ENCODE results near the gene NAALADL2. TPM values are rescaled to one million over a fixed set of nuclear protein-coding genes. Genes with fewer than 3 reads are reported as not detected.

NAALADL2 gene
- total and polyA plus RNA-seq, 9 of the 15 experiments (the other 6 are each of a cell fraction or from before 2014, with no cell fraction given), result 0.29 to 1.1 (median 0.79) TPM; not detected in 1

DNA sequence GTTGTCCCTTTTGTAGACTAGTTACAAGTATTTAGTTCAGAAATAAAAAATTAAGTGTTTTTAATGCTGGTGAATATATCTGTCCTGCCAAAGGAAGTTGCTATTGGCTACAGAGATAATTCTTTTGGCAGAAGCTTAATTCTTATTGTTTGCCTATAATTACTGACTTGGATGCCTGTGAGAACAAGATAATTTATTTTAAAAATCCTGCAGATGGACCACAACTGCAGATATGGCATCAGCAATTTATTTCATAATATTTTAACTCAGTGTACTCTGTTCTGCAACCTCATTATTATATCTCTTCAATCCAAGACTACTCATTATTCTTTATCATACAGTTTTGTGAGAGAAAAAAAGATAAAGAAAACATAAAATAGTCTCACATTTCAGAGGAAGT is 789.8 kb downstream of the NAALADL2 start (continued):
- TF ChIP-seq, protein P1, sequence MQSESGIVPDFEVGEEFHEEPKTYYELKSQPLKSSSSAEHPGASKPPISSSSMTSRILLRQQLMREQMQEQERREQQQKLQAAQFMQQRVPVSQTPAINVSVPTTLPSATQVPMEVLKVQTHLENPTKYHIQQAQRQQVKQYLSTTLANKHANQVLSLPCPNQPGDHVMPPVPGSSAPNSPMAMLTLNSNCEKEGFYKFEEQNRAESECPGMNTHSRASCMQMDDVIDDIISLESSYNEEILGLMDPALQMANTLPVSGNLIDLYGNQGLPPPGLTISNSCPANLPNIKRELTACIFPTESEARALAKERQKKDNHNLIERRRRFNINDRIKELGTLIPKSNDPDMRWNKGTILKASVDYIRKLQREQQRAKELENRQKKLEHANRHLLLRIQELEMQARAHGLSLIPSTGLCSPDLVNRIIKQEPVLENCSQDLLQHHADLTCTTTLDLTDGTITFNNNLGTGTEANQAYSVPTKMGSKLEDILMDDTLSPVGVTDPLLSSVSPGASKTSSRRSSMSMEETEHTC (IDR thresholded peaks at IDR 0.05), result no peak
- TF ChIP-seq U2AF1 (optimal IDR thresholded peaks at IDR 0.05; ENCODE audit: low read depth, low read length) (no peak), CHD1 (IDR thresholded peaks at IDR 0.05; ENCODE audit: low read length) (no peak), MCM3 (IDR thresholded peaks at IDR 0.05) (no peak), MXI1 (IDR thresholded peaks at IDR 0.05; ENCODE audit: low read depth, low read length) (no peak)
- TF ChIP-seq, protein P2, sequence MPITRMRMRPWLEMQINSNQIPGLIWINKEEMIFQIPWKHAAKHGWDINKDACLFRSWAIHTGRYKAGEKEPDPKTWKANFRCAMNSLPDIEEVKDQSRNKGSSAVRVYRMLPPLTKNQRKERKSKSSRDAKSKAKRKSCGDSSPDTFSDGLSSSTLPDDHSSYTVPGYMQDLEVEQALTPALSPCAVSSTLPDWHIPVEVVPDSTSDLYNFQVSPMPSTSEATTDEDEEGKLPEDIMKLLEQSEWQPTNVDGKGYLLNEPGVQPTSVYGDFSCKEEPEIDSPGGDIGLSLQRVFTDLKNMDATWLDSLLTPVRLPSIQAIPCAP (CRISPR knock-in tag; IDR thresholded peaks at IDR 0.05; ENCODE audit: borderline replicate concordance), result no peak
- TF ChIP-seq, protein P3, sequence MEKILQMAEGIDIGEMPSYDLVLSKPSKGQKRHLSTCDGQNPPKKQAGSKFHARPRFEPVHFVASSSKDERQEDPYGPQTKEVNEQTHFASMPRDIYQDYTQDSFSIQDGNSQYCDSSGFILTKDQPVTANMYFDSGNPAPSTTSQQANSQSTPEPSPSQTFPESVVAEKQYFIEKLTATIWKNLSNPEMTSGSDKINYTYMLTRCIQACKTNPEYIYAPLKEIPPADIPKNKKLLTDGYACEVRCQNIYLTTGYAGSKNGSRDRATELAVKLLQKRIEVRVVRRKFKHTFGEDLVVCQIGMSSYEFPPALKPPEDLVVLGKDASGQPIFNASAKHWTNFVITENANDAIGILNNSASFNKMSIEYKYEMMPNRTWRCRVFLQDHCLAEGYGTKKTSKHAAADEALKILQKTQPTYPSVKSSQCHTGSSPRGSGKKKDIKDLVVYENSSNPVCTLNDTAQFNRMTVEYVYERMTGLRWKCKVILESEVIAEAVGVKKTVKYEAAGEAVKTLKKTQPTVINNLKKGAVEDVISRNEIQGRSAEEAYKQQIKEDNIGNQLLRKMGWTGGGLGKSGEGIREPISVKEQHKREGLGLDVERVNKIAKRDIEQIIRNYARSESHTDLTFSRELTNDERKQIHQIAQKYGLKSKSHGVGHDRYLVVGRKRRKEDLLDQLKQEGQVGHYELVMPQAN (IDR thresholded peaks at IDR 0.05; ENCODE audit: borderline replicate concordance), result no peak

DNA sequence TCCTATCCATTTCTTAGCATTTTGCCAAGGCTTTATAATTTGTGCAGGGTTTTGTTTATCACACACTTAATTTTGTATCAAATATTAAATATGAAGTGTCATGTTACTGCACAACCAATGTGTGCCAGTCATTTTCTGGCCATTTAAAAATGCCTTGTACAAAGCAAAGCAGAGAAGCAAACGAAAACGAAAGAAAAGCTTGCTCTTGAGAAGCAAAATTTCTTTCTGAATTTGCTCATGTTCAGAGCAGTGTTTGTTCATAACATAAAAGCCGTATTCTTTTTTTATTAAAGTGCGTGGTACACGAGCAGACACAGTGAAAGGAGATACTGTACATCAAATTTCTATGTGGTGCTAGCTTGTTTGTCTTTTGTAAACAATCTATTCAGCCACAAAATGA is 792.6 kb downstream of the NAALADL2 start:
- no peaks in the 10 kb centered on the region for H3K79me2 ChIP-seq (ENCODE audit: control insufficient read depth, insufficient read depth, low read length)
- in situ Hi-C loops (cut with MboI), result no loop called here
- H3K9me1 ChIP-seq (ENCODE audit: control insufficient read depth, insufficient read depth, low read length), result no peaks in the 10 kb centered on the region
- H4K20me1 ChIP-seq (replicated peaks; ENCODE audit: control insufficient read depth, insufficient read depth, low read length), result no peaks in the 10 kb centered on the region
- no peaks in the 10 kb centered on the region for H3K27me3 ChIP-seq (ENCODE audit: control insufficient read depth in 2 of 2, insufficient read depth in 2 of 2, low read length in 2 of 2)
- no peak overlapping the region for H2AFZ ChIP-seq (ENCODE audit: low read depth, low read length)
- DNase-seq (ENCODE audit: extremely low read depth in 1 of 4, low spot score in 3 of 4) (no peak), ATAC-seq (no peak), FAIRE-seq (no peak)
- POLR2A ChIA-PET, result no interaction called here
- 0% methylated on average over 5 of the region's 5 CpGs for WGBS (ENCODE audit: insufficient coverage, low coverage, missing lambda C conversion rate)
- no peak overlapping the region for H3K9ac ChIP-seq (ENCODE audit: insufficient read depth in 1 of 2, low read depth in 2 of 2, low read length in 2 of 2)
- no peak overlapping the region for H3K4me2 ChIP-seq (ENCODE audit: insufficient read depth, low read length)
- no peaks in the 10 kb centered on the region for H3K36me3 ChIP-seq (ENCODE audit: control insufficient read depth, insufficient read depth, low read length)
- no peaks in the 10 kb centered on the region for H3K4me1 ChIP-seq (replicated peaks in 1 of 2; ENCODE audit: control insufficient read depth in 2 of 2, insufficient read depth in 2 of 2, low read length in 2 of 2)
- H3K9me3 ChIP-seq (replicated peaks; ENCODE audit: control insufficient read depth, insufficient read depth, low read depth, low read length), result no peaks in the 10 kb centered on the region
- no TSS peak for BruUV-seq (replicated peaks)
- no peak overlapping the region for H3K4me3 ChIP-seq
- CTCF ChIA-PET (ENCODE audit: low intra/inter-chr PET ratio), result no interaction called here
- no peak overlapping the region for H3K27ac ChIP-seq (ENCODE audit: extremely low read depth, low read depth, low read length)
- intact Hi-C loops (cut with micrococcal nuclease), result no loop called here
- TF ChIP-seq, protein P4, sequence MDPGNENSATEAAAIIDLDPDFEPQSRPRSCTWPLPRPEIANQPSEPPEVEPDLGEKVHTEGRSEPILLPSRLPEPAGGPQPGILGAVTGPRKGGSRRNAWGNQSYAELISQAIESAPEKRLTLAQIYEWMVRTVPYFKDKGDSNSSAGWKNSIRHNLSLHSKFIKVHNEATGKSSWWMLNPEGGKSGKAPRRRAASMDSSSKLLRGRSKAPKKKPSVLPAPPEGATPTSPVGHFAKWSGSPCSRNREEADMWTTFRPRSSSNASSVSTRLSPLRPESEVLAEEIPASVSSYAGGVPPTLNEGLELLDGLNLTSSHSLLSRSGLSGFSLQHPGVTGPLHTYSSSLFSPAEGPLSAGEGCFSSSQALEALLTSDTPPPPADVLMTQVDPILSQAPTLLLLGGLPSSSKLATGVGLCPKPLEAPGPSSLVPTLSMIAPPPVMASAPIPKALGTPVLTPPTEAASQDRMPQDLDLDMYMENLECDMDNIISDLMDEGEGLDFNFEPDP (CRISPR knock-in tag; IDR thresholded peaks at IDR 0.05), result no peak
- no peak for TF ChIP-seq KAT7 (CRISPR knock-in tag; IDR thresholded peaks at IDR 0.05; ENCODE audit: borderline replicate concordance)
- no peak for TF ChIP-seq POLR2A (conservative IDR thresholded peaks at IDR 0.05)
